Measurements from ENCODE around the gene MTA2.
"Not testable (repeated sequence)": the region's sequence is repeated elsewhere in the genome, so short reads cannot be mapped to it uniquely, and the experiment has no call there.

Gene MTA2

GRCh38 chr11:62566247-62566646 is 35.4 kb downstream of the MTA2 start:
- no peak for DNase-seq (ENCODE audit: low read depth)

GRCh38 chr11:62565100-62565802 is 36.4 kb downstream of the MTA2 start:
- no peak for DNase-seq (ENCODE audit: low read depth)

GRCh38 chr11:62561677-62562230 is 39.9 kb downstream of the MTA2 start:
- not testable (repeated sequence) for DNase-seq (ENCODE audit: low read depth)

- DNase-seq (ENCODE audit: low read depth): no peak
These were observed 41.0 kb downstream of the MTA2 start for GRCh38 chr11:62560566-62561103.

- not testable (repeated sequence) for DNase-seq (ENCODE audit: low read depth)
These were observed 42.0 kb downstream of the MTA2 start for GRCh38 chr11:62559626-62560025.

- no peak for DNase-seq (ENCODE audit: low read depth)
These were observed 42.5 kb downstream of the MTA2 start for GRCh38 chr11:62559204-62559603.

- no peak for DNase-seq (ENCODE audit: low read depth)
These were observed 43.0 kb downstream of the MTA2 start for GRCh38 chr11:62558669-62559068.

- DNase-seq (ENCODE audit: low read depth): no peak
These were observed 44.6 kb downstream of the MTA2 start for GRCh38 chr11:62556875-62557631.

GRCh38 chr11:62556108-62556874 is 45.4 kb downstream of the MTA2 start:
- peak; percentile 63 for DNase-seq (ENCODE audit: low read depth)

- no peak for DNase-seq (ENCODE audit: low read depth)
These were observed 46.1 kb downstream of the MTA2 start for GRCh38 chr11:62555464-62556107.

- DNase-seq (ENCODE audit: low read depth): no peak
These were observed 47.1 kb downstream of the MTA2 start for GRCh38 chr11:62554387-62555167.

- DNase-seq (ENCODE audit: low read depth): no peak
These were observed 47.8 kb downstream of the MTA2 start for GRCh38 chr11:62553839-62554361.

GRCh38 chr11:62553080-62553838 is 48.4 kb downstream of the MTA2 start:
- DNase-seq (ENCODE audit: low read depth): no peak

GRCh38 chr11:62552485-62553079 is 49.1 kb downstream of the MTA2 start:
- no peak for DNase-seq (ENCODE audit: low read depth)

GRCh38 chr11:62550478-62550877 is 51.2 kb downstream of the MTA2 start:
- not testable (repeated sequence) for DNase-seq (ENCODE audit: low read depth)

- DNase-seq (ENCODE audit: low read depth): no peak
These were observed 52.9 kb downstream of the MTA2 start for GRCh38 chr11:62548545-62549335.

GRCh38 chr11:62547691-62548281 is 53.9 kb downstream of the MTA2 start:
- DNase-seq (ENCODE audit: low read depth): no peak

GRCh38 chr11:62546929-62547625 is 54.6 kb downstream of the MTA2 start:
- no peak for DNase-seq (ENCODE audit: low read depth)

Measured in stimulated activated CD8-positive, alpha-beta memory T cell treated with anti-CD3 and anti-CD28 coated beads, Interleukin-12 subunit alpha, Interleukin-12 subunit beta, amount 100 ng/mL, for 4 hours (primary cell).